ENCODE data around the gene SRF.

SRF gene

GRCh38 chr6:43231053-43231452, 60.0 kb downstream of the SRF start:
- ATAC-seq: no peak
- no peak overlapping the region for H3K27ac Mint-ChIP-seq
- no peak for DNase-seq
- H3K27me3 Mint-ChIP-seq: no peaks in the 10 kb centered on the region
- no peak overlapping the region for H3K4me3 Mint-ChIP-seq
- peaks cover 41% of the 10 kb centered on the region for H3K4me1 Mint-ChIP-seq
- no peaks in the 10 kb centered on the region for H3K9me3 Mint-ChIP-seq

Data from stimulated activated naive CD8-positive, alpha-beta T cell treated with anti-CD3 and anti-CD28 coated beads, Interleukin-15, amount 100 ng/mL, for 72 hours (primary cell).